Activated naive CD8-positive, alpha-beta T cell (primary cell): ENCODE results near the gene GATA5.
"Not testable (repeated sequence)": the region's sequence is repeated elsewhere in the genome, so short reads cannot be mapped to it uniquely, and the experiment has no call there.

Experiments used
- H3K27ac Mint-ChIP-seq: one replicate; pipeline ENCODE4 v1.8.0; 2021; ENCODE audit warnings: mixed read lengths
- H3K27me3 Mint-ChIP-seq: one replicate; pipeline ENCODE4 v1.8.0; 2021; ENCODE audit warnings: mixed read lengths
- H3K36me3 Mint-ChIP-seq: one replicate; pipeline ENCODE4 v1.8.0; 2021; ENCODE audit warnings: mixed read lengths
- H3K4me1 Mint-ChIP-seq: one replicate; pipeline ENCODE4 v1.8.0; 2021; ENCODE audit warnings: low read depth, mixed read lengths
- H3K4me3 Mint-ChIP-seq: one replicate; pipeline ENCODE4 v1.8.0; 2021; ENCODE audit warnings: mild to moderate bottlenecking, mixed read lengths
- H3K9me3 Mint-ChIP-seq: one replicate; pipeline ENCODE4 v1.8.0; 2021; ENCODE audit warnings: low read depth, mixed read lengths

GATA5 gene

DNA sequence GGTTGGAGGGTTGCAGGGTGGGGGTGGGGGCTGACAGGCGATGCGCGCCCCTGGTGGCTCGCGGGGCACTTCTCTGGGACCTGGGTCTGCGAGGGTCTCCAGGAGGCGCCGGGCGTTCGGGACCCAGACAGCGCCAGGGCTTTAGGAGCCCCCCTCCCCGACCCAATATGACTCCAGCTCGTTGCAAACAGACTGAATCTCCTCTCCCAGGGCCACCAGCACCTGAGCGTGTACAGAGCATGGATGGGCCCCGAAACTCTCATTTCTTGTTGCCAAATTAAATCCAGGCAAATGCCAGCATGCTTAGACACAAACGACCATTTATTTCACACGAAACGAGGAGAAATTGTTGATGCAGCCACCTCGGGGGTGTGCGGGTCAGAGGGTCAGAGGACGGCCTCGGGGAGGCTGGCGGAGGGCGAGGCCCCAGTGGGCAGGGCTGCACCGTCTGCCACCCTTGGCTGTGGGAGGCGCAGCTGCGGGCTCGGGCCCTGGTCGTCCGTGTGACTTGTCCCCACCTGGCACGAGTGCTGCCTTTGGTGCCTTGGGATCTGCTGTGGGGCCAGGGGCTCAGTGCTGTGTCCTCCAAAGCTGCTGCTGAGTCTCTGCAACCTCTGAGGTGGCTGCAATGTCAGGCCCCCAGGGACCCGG is 20.9 kb upstream of the GATA5 start:
- no peak overlapping the region for H3K27ac Mint-ChIP-seq
- no peak overlapping the region for H3K4me3 Mint-ChIP-seq
- H3K4me1 Mint-ChIP-seq: peaks cover 17% of the 10 kb centered on the region
- no peaks in the 10 kb centered on the region for H3K36me3 Mint-ChIP-seq
- no peaks in the 10 kb centered on the region for H3K9me3 Mint-ChIP-seq
- peaks cover 2% of the 10 kb centered on the region for H3K27me3 Mint-ChIP-seq

DNA sequence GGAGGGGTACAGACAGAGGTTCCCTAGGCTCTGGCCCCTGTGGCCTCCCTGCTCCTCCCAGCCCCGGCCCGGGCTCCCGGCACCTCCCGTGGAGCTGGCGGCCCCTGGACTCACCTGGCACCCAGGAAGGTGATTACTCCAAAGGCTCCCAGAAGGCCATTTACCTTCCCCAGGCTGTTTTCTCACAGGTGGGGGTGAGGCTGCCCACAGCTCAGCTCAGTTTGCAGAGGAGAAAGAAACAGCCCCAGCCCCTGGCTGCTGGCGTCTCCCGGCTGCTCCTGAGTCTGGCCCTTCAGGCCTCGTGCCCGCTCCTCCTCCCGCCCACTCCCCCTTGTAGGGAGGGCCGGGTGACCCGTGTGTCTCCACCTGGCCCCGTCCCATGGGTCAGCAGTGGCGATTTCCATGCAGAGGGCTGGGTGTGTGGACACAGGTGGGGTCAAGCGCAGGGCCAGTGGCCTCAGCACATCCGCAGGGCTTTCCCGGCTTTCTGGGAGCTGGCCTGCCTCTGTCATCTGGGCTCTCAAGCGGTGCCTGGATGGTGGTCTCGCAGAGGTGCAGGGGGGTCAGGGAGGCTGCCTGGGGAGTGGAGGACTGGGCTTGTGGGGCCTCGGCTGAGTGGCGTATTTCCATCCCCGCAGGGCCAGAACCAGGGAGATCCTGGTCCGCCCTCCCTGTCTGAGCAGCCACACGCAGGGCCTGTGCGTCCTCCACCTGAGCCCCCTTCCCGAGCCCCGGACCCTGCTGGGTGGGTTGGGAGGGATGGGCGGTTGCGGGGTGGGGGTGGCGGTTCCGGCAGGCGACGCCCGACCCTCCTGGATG is 20.2 kb upstream of the GATA5 start:
- Mint-ChIP-seq H3K9me3 (no peaks in the 10 kb centered on the region), H3K27me3 (peaks cover 4% of the 10 kb centered on the region), H3K4me3 (no peak overlapping the region), H3K4me1 (peaks cover 11% of the 10 kb centered on the region), H3K27ac (no peak overlapping the region), H3K36me3 (no peaks in the 10 kb centered on the region)

DNA sequence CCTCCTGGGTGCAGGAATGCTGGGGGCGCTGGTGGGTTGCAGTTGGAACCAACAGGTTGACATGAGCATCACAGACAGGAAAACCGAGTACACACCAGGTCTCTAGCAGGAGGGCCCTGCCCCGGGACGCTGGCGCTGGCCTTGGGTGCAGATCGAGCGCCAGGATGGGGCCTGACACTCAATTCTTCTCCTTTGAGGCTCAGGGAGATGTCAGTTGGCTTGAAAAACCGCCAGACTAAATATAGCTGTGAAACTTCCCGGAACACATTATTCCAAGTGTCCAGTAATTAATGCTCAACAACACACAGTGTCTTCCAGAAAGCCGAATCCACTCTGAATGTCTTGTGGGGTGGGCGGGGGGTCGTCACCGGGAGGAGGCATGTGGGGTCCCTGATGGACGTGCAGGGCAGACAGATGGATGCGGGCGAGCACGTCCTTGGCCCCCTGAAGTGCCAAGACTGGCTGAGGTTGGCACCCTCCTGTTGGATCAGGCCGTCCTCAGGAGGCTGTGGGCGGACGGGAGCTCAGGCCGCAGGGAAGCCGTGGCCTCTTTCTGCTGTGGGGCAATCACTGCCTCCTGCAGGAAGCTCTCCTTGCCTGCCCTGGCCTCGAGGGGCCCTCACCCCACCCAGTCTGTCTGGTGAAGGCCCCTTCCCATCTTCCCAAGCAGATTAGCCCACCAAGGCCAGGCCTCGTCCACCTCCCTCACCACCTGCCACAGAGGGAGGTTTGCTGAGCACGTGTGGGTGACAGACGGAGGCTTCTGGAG is 19.4 kb upstream of the GATA5 start:
- Mint-ChIP-seq H3K4me3 (no peak overlapping the region), H3K27ac (no peak overlapping the region), H3K36me3 (no peaks in the 10 kb centered on the region), H3K9me3 (no peaks in the 10 kb centered on the region), H3K4me1 (peaks cover 4% of the 10 kb centered on the region), H3K27me3 (peaks cover 4% of the 10 kb centered on the region)

DNA sequence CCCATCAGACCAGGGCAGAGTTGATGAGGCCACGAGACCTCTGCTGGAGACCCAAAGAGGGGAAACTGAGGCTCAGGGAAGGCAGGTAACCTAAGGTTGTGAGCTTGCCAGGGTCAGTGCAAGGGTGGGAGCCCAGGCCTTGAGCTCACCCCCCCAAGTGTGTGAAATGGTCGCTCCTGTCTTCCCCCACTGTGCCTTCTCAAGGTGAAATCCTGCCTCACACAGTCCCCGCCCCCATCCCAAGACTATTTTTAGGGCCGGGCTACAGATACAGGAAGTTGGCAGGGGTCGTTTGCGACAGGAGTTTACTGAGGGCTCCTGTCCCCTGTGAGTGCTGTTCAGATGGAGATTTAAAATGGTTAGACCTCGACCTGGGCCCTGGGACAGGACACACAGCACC is 18.7 kb upstream of the GATA5 start:
- no peaks in the 10 kb centered on the region for H3K9me3 Mint-ChIP-seq
- peaks cover 1% of the 10 kb centered on the region for H3K4me1 Mint-ChIP-seq
- H3K27me3 Mint-ChIP-seq: peaks cover 4% of the 10 kb centered on the region
- no peaks in the 10 kb centered on the region for H3K36me3 Mint-ChIP-seq
- no peak overlapping the region for H3K27ac Mint-ChIP-seq
- H3K4me3 Mint-ChIP-seq: no peak overlapping the region

DNA sequence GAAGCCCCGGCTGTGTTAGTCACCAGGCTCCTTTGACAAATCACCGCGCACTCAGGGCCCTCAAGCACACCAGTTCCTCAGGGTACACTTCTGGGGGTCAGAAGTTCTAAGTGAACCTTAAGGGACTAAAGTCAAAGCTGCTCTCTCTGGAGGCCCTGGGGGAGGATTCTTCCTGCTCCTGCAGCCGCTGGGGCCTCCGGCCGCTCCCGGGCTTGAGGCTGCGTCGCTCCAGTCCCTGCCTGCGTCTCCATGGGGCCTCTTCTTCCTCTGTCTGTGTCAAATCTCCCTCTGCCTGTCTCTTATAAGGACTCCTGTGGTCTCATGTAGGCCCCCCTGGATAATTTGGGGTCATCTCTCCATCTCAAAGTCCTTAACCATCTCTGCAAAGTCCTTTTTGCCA is 18.1 kb upstream of the GATA5 start:
- no peak overlapping the region for H3K4me3 Mint-ChIP-seq

DNA sequence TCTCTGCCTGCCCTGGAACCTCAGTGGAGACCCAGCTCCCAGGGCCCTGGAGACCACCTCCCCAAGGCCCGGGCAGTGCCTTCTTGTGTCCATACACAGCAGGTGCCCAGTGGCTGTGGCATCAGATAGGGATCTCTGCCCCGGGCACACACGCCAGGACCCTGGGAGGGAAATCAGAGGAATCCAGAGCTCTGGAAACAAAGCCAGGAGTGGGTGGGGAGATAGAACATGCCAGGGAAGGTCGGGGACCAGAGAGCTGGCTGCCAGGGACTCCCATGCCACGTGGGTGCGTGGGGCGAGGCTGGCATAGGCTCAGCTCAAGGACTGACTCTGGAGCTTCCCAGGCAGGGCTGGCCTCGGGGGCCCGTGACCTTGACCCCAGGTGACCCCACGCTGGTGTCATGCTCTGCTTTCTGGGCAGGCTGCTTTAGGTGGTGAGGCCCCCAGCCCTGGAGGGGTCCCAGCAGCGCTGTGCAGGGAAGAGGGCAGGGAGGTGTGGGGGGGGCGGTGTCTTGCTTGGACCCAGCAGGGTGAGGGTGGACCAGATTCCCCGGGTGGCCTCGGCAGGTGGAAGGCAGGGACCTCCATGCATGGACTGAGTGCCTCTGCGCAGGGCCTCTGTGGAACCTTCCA is 17.6 kb upstream of the GATA5 start:
- Mint-ChIP-seq H3K27ac (no peak overlapping the region), H3K4me1 (peaks cover 1% of the 10 kb centered on the region), H3K36me3 (no peaks in the 10 kb centered on the region), H3K4me3 (no peak overlapping the region), H3K27me3 (peaks cover 4% of the 10 kb centered on the region), H3K9me3 (no peaks in the 10 kb centered on the region)

More for the DNA sequence above, 18.1 kb upstream of the GATA5 start:
- Mint-ChIP-seq H3K36me3 (no peaks in the 10 kb centered on the region), H3K4me1 (peaks cover 1% of the 10 kb centered on the region), H3K27me3 (peaks cover 4% of the 10 kb centered on the region), H3K9me3 (no peaks in the 10 kb centered on the region), H3K27ac (no peak overlapping the region)

DNA sequence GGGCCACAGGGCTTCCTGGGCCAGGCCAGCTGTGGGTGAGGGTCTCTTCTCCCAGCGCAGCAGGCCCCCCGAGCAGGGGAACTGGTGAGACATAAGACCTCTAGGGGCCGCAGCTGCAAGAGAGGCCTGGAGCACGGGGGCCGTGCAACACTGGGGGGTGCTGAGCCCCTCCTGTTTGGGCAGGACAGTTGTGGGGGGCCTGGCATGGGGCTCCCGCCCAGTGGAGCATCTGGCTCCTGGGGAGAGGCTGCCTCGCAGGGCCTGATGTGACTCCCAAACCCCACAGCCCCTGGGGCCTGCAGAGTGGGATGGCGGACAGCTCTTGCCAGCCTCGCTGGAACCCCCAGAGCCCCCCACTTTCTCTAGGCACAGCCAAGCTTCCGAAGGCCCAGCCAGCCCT is 16.9 kb upstream of the GATA5 start:
- Mint-ChIP-seq H3K27ac (no peak overlapping the region), H3K4me3 (no peak overlapping the region), H3K9me3 (no peaks in the 10 kb centered on the region), H3K4me1 (peaks cover 1% of the 10 kb centered on the region), H3K27me3 (peaks cover 4% of the 10 kb centered on the region), H3K36me3 (no peaks in the 10 kb centered on the region)

DNA sequence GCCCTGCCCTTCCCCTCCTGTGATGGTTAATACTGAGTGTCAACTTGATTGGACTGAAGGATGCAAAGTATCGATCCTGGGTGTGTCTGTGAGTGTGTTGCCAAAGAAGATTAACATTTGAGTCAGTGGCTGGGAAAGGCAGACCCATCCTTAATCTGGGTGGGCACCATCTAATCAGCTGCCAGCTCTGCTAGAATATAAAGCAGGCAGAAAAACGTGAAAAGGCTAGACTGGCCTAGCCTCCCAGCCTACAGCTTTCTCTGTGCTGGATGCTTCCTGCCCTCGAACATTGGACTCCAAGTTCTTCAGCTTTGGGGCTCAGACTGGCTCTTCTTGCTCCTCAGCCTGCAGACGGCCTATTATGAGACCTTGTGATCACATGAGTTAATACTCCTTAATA is 15.0 kb upstream of the GATA5 start:
- H3K9me3 Mint-ChIP-seq, H3K4me3 Mint-ChIP-seq, H3K36me3 Mint-ChIP-seq, H3K4me1 Mint-ChIP-seq, H3K27ac Mint-ChIP-seq: not testable (repeated sequence)
- peaks cover 12% of the 10 kb centered on the region for H3K27me3 Mint-ChIP-seq

DNA sequence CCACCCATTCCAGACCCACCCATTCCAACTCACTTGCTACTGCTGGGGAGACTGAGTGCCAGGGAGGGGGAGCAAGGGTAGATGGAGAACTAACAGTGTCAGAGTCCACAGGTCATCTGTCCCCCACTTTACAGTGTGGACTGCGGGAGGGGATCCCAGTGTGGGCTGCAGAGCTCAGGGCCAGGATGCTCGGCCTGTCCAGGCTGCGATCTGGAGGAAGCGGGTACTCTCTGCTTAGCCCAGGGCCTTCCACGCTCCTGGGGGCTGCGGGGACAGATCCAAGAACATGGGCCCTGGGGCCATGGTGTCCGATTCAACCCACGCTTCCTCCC is 14.1 kb upstream of the GATA5 start:
- Mint-ChIP-seq H3K27ac (no peak overlapping the region), H3K27me3 (peaks cover 12% of the 10 kb centered on the region), H3K4me3 (no peak overlapping the region), H3K9me3 (no peaks in the 10 kb centered on the region), H3K36me3 (no peaks in the 10 kb centered on the region), H3K4me1 (no peaks in the 10 kb centered on the region)

DNA sequence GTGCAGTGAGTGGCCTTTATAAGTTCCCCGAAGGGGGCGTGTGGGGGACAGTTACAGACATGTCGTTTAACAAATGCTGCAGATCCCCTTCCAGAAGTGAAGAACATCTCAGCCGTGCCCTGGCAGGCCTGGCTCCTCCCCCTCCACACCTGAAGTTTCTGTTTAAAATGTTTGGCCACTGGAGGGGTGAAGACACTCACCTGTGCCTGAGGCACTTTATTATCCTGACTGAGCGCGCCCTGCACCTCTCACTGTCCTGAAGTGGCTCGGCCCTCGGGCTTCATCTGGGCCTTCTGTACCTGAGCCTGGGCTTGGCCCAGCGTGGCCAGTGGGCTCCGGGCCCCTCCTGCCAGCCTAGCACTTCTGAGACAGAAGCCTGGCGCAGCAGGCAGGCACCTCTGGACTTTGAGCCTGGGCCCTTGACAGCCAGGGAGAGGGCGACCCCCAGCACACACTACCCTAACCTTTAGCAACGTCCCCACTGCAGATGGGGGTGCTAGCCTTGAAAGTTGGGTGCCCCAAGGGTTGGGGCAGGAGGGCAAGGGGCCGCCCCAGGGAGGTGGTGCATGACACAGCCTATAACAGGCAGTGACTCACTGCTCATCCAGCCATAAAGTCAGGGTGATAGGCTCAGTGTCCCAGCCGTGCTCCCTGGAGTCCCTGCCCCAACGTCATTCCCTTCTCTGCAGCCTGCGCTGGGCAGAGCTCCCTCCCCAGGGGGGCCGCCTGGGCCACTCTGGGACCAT is 13.6 kb upstream of the GATA5 start:
- H3K4me3 Mint-ChIP-seq: no peak overlapping the region
- H3K36me3 Mint-ChIP-seq: no peaks in the 10 kb centered on the region
- no peak overlapping the region for H3K27ac Mint-ChIP-seq
- H3K4me1 Mint-ChIP-seq: no peaks in the 10 kb centered on the region
- no peaks in the 10 kb centered on the region for H3K9me3 Mint-ChIP-seq
- H3K27me3 Mint-ChIP-seq: peaks cover 12% of the 10 kb centered on the region

DNA sequence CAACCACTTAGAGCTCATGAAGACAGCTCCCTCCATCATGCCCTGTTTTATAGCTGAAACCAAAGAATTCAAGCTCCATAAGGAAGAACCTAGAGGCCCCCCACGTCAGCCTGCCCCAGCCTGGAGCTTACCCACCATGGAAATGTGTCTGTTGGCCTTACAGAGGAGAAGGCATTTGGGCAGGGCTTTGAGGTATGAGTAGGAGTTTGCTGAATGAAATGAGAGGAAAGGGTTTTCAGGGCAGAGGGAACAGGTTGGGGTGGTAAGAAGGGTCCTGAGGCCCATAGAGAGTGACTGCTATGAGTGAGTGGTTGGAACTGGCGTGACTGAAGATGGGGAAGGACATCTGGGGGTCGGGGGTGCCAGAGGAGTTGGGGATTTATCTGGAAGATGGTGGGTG is 12.7 kb upstream of the GATA5 start:
- Mint-ChIP-seq H3K9me3 (no peaks in the 10 kb centered on the region), H3K27me3 (peaks cover 14% of the 10 kb centered on the region)

DNA sequence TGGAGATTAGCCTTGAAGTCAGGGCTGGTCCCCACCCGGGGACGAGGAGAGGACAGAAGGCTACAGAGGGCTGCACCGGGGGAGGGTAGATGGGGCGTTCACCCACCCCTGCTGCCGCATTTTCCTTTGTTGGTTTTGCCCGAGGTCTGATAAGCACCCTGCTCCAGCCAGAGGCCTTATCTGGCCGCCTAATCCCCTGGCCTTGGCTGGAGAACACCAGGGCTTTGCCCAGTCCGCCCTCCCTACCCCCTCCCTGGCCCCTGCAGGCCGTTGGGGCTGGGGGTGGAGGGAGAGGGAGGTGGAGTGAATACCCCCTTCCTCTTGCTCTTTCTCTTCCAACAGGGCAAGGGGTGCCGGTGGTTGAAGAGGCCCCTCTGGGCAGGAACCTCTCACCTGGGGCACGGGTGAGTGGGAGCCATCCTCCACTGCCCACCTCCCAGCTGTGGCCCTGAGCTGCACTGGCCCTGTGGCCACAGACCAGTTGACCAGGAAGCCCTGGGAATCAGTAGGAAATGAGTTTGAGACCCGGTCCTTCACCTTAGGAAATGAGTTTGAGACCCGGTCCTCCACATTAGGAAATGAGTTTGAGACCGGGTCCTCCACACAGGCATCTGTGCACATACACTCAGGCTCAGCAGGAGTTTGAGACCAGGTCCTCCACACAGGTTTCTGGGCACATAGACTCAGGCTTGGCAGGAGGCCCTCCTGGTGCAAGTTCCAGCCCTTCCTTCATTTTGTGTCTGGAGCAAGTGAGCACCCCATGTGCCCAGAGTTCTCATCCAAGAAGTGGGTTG is 12.0 kb upstream of the GATA5 start:
- H3K27ac Mint-ChIP-seq: no peak overlapping the region
- no peaks in the 10 kb centered on the region for H3K36me3 Mint-ChIP-seq
- H3K27me3 Mint-ChIP-seq: peaks cover 21% of the 10 kb centered on the region
- no peaks in the 10 kb centered on the region for H3K9me3 Mint-ChIP-seq
- no peak overlapping the region for H3K4me3 Mint-ChIP-seq
- peaks cover 4% of the 10 kb centered on the region for H3K4me1 Mint-ChIP-seq

More for the DNA sequence above, 12.7 kb upstream of the GATA5 start:
- Mint-ChIP-seq H3K36me3 (no peaks in the 10 kb centered on the region), H3K4me1 (no peaks in the 10 kb centered on the region), H3K4me3 (no peak overlapping the region), H3K27ac (no peak overlapping the region)

DNA sequence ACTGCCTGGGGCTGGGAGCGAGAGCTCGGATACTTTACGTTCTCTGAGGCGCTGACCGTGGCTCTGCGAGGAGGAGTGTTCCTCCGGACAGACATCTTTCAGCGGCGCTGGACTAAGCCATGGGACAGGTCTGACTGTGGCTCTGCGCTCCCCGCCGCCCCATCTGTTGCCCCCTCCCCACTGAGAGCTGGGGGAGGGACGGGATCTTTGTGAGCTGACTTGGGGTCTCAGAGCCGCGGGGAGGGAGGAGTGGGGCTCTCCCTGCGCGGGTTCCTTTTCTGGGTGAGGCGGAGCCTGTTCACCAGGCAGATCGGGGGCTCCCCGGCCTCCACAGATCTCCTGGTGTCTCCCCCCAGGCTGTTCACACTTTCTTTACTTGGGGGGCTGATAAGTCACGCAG is 11.3 kb upstream of the GATA5 start:
- Mint-ChIP-seq H3K27me3 (peaks cover 22% of the 10 kb centered on the region), H3K9me3 (no peaks in the 10 kb centered on the region), H3K36me3 (no peaks in the 10 kb centered on the region), H3K27ac (no peak overlapping the region), H3K4me1 (peaks cover 7% of the 10 kb centered on the region), H3K4me3 (no peak overlapping the region)

DNA sequence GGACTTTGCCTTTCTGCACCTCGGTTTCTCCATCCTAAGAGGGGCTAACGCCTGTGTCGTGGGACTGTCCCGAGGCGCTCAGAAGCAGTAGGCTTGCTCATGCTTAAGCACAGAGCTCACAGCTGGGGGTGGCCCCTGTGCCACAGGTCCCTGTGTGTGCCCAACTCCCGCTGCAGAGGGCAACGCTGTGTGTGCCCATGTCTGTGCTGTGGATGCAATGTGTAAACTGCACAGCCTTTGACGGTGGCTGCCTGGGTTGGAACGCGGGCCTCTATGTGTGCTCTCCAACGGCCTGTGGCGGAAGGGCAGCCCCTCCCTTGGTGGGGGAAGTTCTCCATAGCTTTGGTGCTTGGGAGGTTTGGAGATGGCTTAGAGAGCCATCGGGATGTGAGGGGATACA is 10.7 kb upstream of the GATA5 start:
- no peak overlapping the region for H3K4me3 Mint-ChIP-seq
- no peaks in the 10 kb centered on the region for H3K9me3 Mint-ChIP-seq
- no peaks in the 10 kb centered on the region for H3K36me3 Mint-ChIP-seq
- H3K27me3 Mint-ChIP-seq: peaks cover 22% of the 10 kb centered on the region
- H3K4me1 Mint-ChIP-seq: peaks cover 7% of the 10 kb centered on the region
- H3K27ac Mint-ChIP-seq: no peak overlapping the region
